ENCODE results near the gene KLC1.
"Not testable (repeated sequence)": the region's sequence is repeated elsewhere in the genome, so short reads cannot be mapped to it uniquely, and the experiment has no call there.

Gene KLC1

GRCh38 chr14:103628684-103629502 lies at the start of gene KLC1:
KLC1 (plus strand) TSS chr14:103629211; CDS start chr14:103654565, 25,354 bp downstream.
- no peak for DNase-seq (ENCODE audit: low read depth)

GRCh38 chr14:103581206-103581605 lies 47.8 kb upstream of the KLC1 start:
- DNase-seq (ENCODE audit: low read depth), result no peak

GRCh38 chr14:103581954-103582703 lies 46.9 kb upstream of the KLC1 start:
- no peak for DNase-seq (ENCODE audit: low read depth)

- no peak for DNase-seq (ENCODE audit: low read depth)
These were observed 44.6 kb upstream of the KLC1 start for GRCh38 chr14:103584326-103584915.

GRCh38 chr14:103593577-103593976 lies 35.4 kb upstream of the KLC1 start:
- DNase-seq (ENCODE audit: low read depth), result no peak

- DNase-seq (ENCODE audit: low read depth), result peak; percentile 48
These were observed 34.7 kb upstream of the KLC1 start for GRCh38 chr14:103594265-103594664.

GRCh38 chr14:103597623-103598377 lies 31.2 kb upstream of the KLC1 start:
- DNase-seq (ENCODE audit: low read depth), result peak; percentile 64

GRCh38 chr14:103600503-103600902 lies 28.5 kb upstream of the KLC1 start:
- no peak for DNase-seq (ENCODE audit: low read depth)

- no peak for DNase-seq (ENCODE audit: low read depth)
These were observed 24.4 kb upstream of the KLC1 start for GRCh38 chr14:103604620-103605019.

GRCh38 chr14:103606963-103607668 lies 21.9 kb upstream of the KLC1 start:
- DNase-seq (ENCODE audit: low read depth), result peak; percentile 78

GRCh38 chr14:103607822-103608221 lies 21.2 kb upstream of the KLC1 start:
- no peak for DNase-seq (ENCODE audit: low read depth)

- DNase-seq (ENCODE audit: low read depth), result not testable (repeated sequence)
These were observed 19.9 kb upstream of the KLC1 start for GRCh38 chr14:103609081-103609480.

- no peak for DNase-seq (ENCODE audit: low read depth)
These were observed 17.8 kb upstream of the KLC1 start for GRCh38 chr14:103611215-103611614.

- no peak for DNase-seq (ENCODE audit: low read depth)
These were observed 15.5 kb upstream of the KLC1 start for GRCh38 chr14:103613517-103613916.

- DNase-seq (ENCODE audit: low read depth), result no peak
These were observed 12.2 kb upstream of the KLC1 start for GRCh38 chr14:103616635-103617300.

GRCh38 chr14:103619057-103619456 lies 10.0 kb upstream of the KLC1 start:
- no peak for DNase-seq (ENCODE audit: low read depth)

GRCh38 chr14:103621860-103622259 lies 7.2 kb upstream of the KLC1 start:
- no peak for DNase-seq (ENCODE audit: low read depth)

GRCh38 chr14:103623308-103623707 lies 5.7 kb upstream of the KLC1 start:
- no peak for DNase-seq (ENCODE audit: low read depth)

GRCh38 chr14:103623883-103624482 lies 5.0 kb upstream of the KLC1 start:
- no peak for DNase-seq (ENCODE audit: low read depth)

GRCh38 chr14:103624860-103625259 lies 4.2 kb upstream of the KLC1 start:
- no peak for DNase-seq (ENCODE audit: low read depth)
